Measurements from ENCODE around the gene GTF2IRD1.

GRCh38 chr7:74455291-74455804 lies 1.6 kb downstream of the GTF2IRD1 start:
- TF ChIP-seq EZH2 (IDR thresholded peaks at IDR 0.05; ENCODE audit: low read length, missing control alignments) (no peak), CTCF (conservative IDR thresholded peaks at IDR 0.05 in 1 of 2, IDR thresholded peaks at IDR 0.05 in 1 of 2; ENCODE audit: low read depth in 1 of 2, low read length in 2 of 2) (no peak)
